AG10803 (cell line): ENCODE results near the gene CDYL.

Experiments used
- DNase-seq: peaks from one replicate; pipeline ENCODE4 v3.0.0; 2010; ENCODE audit warnings: low read depth
- H3K4me3 ChIP-seq: 2 replicates; pipeline ENCODE4 v1.5.1; 2011; ENCODE audit warnings: mild to moderate bottlenecking, low read length, control low read depth
- CTCF ChIP-seq: conservative IDR thresholded peaks from 2 replicates; pipeline ENCODE4 v1.5.1; 2011; ENCODE audit warnings: mild to moderate bottlenecking, low read length, control low read depth, inconsistent platforms

The CDYL gene

GRCh38 chr6:4809999-4810918, 34.1 kb downstream of the CDYL start:
- TF ChIP-seq CTCF, result no peak
- H3K4me3 ChIP-seq, result no peak overlapping the region
- DNase-seq, result peak; percentile 45

- DNase-seq, result no peak
- no peak for TF ChIP-seq CTCF
These were observed 35.9 kb downstream of the CDYL start for GRCh38 chr6:4812068-4812467.

GRCh38 chr6:4813055-4813454, 36.9 kb downstream of the CDYL start:
- DNase-seq, result no peak
- no peak overlapping the region for H3K4me3 ChIP-seq
- TF ChIP-seq CTCF, result no peak

More at GRCh38 chr6:4812068-4812467, 35.9 kb downstream of the CDYL start:
- H3K4me3 ChIP-seq, result no peak overlapping the region

- H3K4me3 ChIP-seq, result no peak overlapping the region
- no peak for DNase-seq
- TF ChIP-seq CTCF, result no peak
These were observed 38.0 kb downstream of the CDYL start for GRCh38 chr6:4814212-4814611.

GRCh38 chr6:4814987-4815386, 38.8 kb downstream of the CDYL start:
- no peak overlapping the region for H3K4me3 ChIP-seq
- no peak for DNase-seq
- TF ChIP-seq CTCF, result no peak

GRCh38 chr6:4815584-4815983, 39.4 kb downstream of the CDYL start:
- no peak for TF ChIP-seq CTCF
- DNase-seq, result no peak
- no peak overlapping the region for H3K4me3 ChIP-seq

- DNase-seq, result no peak
- no peak for TF ChIP-seq CTCF
- H3K4me3 ChIP-seq, result no peak overlapping the region
These were observed 40.7 kb downstream of the CDYL start for GRCh38 chr6:4816904-4817303.
